GM18508 (cell line): Measurements from ENCODE around the gene ALPK1.

Experiments
- ATAC-seq: cut with Tn5 transposase; IDR thresholded peaks from one replicate; pipeline ENCODE4 v1.9.1; 2021; ENCODE audit warnings: moderate number of reproducible peaks; ENCODE audit not compliant: insufficient read depth, unreplicated experiment

Gene ALPK1

GRCh38 chr4:112370466-112370865 is 73.3 kb downstream of the ALPK1 start:
- ATAC-seq: no peak

- no peak for ATAC-seq
These were observed 74.2 kb downstream of the ALPK1 start for GRCh38 chr4:112371361-112371760.

GRCh38 chr4:112374850-112375249 is 77.7 kb downstream of the ALPK1 start:
- ATAC-seq: no peak

GRCh38 chr4:112377171-112377570 is 80.0 kb downstream of the ALPK1 start:
- peak; percentile 67 for ATAC-seq

GRCh38 chr4:112377594-112378242 is 80.5 kb downstream of the ALPK1 start:
- ATAC-seq: no peak

GRCh38 chr4:112378243-112378620 is 81.1 kb downstream of the ALPK1 start:
- ATAC-seq: no peak

- no peak for ATAC-seq
These were observed 81.7 kb downstream of the ALPK1 start for GRCh38 chr4:112378858-112379257.

GRCh38 chr4:112379306-112379705 is 82.1 kb downstream of the ALPK1 start:
- no peak for ATAC-seq

GRCh38 chr4:112381996-112382692 is 85.0 kb downstream of the ALPK1 start:
- ATAC-seq: no peak

GRCh38 chr4:112386071-112386470 is 88.9 kb downstream of the ALPK1 start:
- ATAC-seq: no peak

GRCh38 chr4:112402098-112402497 is 104.9 kb downstream of the ALPK1 start:
- no peak for ATAC-seq

GRCh38 chr4:112403101-112403945 is 106.2 kb downstream of the ALPK1 start:
- no peak for ATAC-seq

GRCh38 chr4:112410364-112410763 is 113.2 kb downstream of the ALPK1 start:
- ATAC-seq: no peak

GRCh38 chr4:112410804-112411203 is 113.6 kb downstream of the ALPK1 start:
- ATAC-seq: no peak

- ATAC-seq: no peak
These were observed 114.8 kb downstream of the ALPK1 start for GRCh38 chr4:112411781-112412550.

- ATAC-seq: no peak
These were observed 119.3 kb downstream of the ALPK1 start for GRCh38 chr4:112416464-112416863.

- ATAC-seq: no peak
These were observed 120.9 kb downstream of the ALPK1 start for GRCh38 chr4:112418092-112418491.

- ATAC-seq: no peak
These were observed 124.7 kb downstream of the ALPK1 start for GRCh38 chr4:112421911-112422310.

GRCh38 chr4:112422644-112423043 is 125.5 kb downstream of the ALPK1 start:
- ATAC-seq: no peak

- ATAC-seq: no peak
These were observed 126.4 kb downstream of the ALPK1 start for GRCh38 chr4:112423591-112423990.
